ENCODE data around the gene TMUB1.
A peak's percentile ranks its signal among the peaks of the same experiment; 100 is the strongest.

DNA sequence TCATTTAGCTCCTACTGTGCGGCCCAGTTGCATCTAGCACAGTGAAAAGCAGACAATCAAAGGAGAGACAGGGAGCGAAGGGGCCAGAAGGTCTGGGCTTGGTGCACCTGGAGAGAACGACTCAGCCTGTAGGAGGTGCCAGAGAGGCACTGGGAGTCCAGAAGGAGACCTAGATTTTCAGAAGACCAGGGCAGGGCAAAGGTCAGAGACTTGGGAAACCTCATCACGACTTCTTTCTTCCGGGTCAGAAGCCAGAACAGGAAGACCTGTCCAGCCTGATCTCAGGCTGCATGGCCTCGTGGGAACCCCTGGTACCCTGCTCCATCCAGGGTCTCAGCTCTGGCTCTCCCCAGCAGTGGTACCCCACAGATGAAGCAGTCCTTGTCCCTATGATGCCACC, 8.1 kb upstream of the TMUB1 start:
- TF ChIP-seq FOS (IDR thresholded peaks at IDR 0.05; ENCODE audit: borderline replicate concordance, insufficient read depth, low read length) (no peak), MYC (IDR thresholded peaks at IDR 0.05; ENCODE audit: low read depth, low read length) (no peak), CTCF (IDR thresholded peaks at IDR 0.05; ENCODE audit: extremely low read depth in 1 of 2, insufficient read depth in 1 of 2, low read depth in 1 of 2, low read length in 2 of 2) (peak; percentile 64 to 77), EZH2 (IDR thresholded peaks at IDR 0.05; ENCODE audit: borderline replicate concordance, low read depth, low read length, severe bottlenecking) (no peak)

Data from endothelial cell of umbilical vein (primary cell).